ENCODE results near the gene CMTM5. TPM values are rescaled to one million over a fixed set of nuclear protein-coding genes. Genes with fewer than 3 reads are reported as not detected.

CMTM5 gene
- total RNA-seq, 1 donor from 2014 or later: not detected

GRCh38 chr14:23357261-23357660 lies 19.6 kb upstream of the CMTM5 start:
- intact Hi-C loops (cut with micrococcal nuclease): no loop called here

- intact Hi-C loops (cut with micrococcal nuclease): no loop called here
Observed at GRCh38 chr14:23358042-23358441, 18.8 kb upstream of the CMTM5 start.

- intact Hi-C loops (cut with micrococcal nuclease): no loop called here
Observed at GRCh38 chr14:23358553-23359166, 18.2 kb upstream of the CMTM5 start.

DNA sequence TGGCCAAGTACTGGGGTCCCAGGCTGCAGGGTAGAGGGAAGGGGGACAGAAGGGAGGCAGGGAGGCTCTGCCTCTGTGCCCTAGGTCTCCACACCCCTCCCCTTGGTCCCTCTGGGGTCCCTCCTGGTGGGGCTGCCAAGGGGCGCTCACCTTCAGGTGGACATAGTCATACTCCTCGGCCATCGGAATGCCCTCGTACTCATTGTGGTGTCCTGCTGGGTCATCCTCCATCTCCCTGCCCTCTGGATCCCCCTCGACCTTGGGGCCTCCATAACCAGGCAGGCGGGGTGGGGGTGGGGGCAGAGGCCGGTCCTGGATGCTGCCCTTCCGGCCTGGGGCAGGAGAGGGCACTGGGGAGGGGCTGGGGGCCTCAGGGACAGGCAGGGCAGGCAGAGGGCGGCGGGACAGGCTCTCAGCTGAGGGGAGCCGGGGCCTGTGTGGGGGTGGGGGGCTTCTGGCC lies 17.6 kb upstream of the CMTM5 start:
- intact Hi-C loops (cut with micrococcal nuclease): no loop called here

DNA sequence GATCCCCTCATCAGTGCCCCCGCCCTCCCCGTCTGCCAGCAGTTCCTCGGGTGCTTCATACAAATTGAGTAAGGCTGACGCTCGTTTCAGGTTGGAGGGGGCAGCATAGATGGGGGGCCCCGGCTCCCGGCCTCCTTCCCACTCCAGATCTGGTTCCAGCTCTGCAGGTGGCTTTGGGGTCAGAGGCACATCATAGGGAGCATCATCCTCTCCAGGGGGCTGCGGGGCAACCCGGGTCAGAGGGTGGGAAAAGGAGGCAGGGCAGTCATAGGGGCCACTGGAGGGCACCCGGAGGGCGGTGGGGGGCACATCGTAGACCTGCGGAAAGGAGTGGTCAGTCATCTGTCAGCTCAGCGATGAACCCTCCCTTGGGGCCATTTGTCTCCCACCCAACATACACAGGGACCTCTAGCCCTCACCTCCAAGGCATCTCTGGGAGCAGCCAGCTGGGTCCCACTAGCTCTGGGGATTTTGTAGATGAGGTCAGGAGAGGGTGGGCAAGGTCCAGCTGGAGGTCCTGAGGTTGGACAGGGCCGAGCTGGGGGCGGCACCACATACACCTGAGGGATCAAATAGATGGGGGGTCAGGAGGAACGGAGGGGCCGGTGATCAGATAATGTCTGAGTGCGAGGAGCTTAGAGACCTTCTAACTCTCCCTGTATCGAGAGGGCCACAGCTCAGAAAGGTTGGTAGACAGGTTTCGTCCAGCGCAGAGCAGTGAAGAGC lies 17.0 kb upstream of the CMTM5 start:
- intact Hi-C loops (cut with micrococcal nuclease): no loop called here

DNA sequence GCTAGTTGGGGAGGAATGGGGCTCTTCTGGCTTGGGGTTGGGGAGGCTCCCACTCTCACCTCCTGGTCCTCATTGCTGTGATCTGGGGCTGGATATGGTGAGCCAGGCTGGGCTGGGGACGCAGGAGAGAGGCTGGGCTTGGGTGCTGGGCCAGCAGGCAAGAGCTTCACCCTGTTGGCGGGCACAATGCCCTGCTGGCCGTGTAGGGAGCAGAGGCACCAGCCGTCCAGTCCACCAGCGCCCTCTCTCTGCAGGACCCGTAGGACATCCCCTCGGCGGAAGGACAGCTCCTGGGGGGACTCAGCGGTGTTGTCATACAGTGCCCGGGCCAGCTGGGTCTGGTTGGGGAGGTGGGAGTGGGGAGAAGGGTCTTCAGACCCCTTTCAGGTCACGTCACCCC lies 16.4 kb upstream of the CMTM5 start:
- intact Hi-C loops (cut with micrococcal nuclease): no loop called here

GRCh38 chr14:23361320-23361719 lies 15.5 kb upstream of the CMTM5 start:
- intact Hi-C loops (cut with micrococcal nuclease): no loop called here

- intact Hi-C loops (cut with micrococcal nuclease): no loop called here
Observed at GRCh38 chr14:23361763-23362162, 15.1 kb upstream of the CMTM5 start.

GRCh38 chr14:23362200-23362599 lies 14.6 kb upstream of the CMTM5 start:
- intact Hi-C loops (cut with micrococcal nuclease): no loop called here

- intact Hi-C loops (cut with micrococcal nuclease): no loop called here
Observed at GRCh38 chr14:23364164-23365035, 12.4 kb upstream of the CMTM5 start.

- intact Hi-C loops (cut with micrococcal nuclease): no loop called here
Observed at GRCh38 chr14:23365036-23365731, 11.7 kb upstream of the CMTM5 start, which contains the start of gene EFS. EFS (minus strand) TSS chr14:23365172; CDS start chr14:23365025, 147 bp downstream.

DNA sequence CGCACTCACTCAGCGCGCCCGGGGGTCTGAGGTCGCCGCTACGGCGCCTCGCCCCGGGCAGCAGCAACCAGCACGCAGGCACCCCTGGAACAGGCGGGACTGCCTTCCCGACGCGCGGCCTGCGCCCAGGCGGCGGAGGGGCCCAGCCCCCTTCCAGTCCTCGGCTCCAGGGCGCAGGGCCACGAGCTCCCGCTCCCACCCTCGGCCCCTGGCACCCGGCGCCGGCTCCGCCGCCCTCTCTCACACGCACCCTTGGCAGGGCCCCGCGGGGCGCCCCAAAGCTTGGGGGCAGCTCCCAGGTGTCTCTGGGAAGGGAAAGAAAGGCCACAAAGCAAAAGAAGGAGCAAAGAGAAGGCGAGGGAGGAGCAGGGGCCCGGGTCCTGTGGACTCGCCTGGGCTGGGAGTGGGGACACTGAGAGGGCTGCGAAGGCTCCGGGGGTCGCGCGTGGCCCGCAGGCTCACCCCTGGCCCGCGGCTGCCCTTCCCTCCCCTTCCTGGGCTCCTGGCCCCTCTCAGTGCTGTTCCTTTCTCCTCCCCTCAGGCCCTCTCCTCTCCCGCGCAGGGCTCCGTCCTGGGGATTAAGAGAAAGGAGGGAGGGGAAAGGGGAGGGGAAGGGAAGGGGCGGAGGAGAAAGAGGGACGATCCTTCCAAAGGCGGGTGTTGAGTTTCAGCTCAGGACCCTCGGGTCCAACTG lies 11.0 kb upstream of the CMTM5 start:
- intact Hi-C loops (cut with micrococcal nuclease): no loop called here

DNA sequence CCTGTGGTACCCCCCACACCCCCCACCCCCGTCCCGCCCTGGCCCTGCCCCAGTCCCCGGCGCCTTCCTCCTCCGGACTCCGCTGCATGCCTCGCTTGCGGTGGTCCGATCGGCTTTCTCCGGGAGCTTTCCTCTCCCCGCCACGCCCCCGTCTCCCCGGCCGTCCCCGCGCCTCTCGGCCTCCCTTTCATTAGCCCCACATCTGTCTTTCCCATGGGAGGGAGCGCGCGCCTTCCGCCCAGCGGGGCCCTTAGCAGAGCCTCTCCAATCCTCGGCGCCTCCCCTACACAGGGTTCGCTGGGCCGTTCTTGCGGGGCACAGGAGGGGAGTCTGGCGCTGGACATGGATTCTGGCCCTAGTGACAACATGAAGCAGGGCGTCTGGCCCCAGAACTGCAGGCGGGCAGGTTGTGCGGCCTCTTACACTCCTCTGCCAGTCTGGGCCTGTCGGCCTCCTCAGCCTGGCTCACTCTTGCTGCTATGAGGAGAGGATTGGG lies 10.4 kb upstream of the CMTM5 start:
- intact Hi-C loops (cut with micrococcal nuclease): no loop called here

DNA sequence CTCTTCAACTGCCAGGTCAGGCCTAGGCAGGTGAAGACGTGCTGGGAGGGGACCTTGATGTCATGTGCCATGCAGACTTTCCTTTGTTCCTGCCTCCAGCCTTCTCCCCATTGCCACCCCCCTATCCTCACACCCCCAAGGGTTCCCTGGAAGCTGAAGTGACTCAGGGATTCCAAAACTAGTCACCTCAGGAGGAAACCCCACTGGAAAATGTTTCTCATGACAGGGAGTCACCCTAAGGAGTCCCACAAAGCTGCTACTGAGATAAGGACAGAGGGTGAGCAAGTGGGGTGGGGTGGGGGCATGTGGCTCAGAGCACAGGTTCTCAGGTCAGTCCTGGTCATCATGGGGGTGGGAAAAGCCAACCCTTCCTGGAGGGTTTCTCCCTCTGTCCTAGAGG lies 6.6 kb upstream of the CMTM5 start:
- intact Hi-C loops (cut with micrococcal nuclease): no loop called here

GRCh38 chr14:23371865-23372264 lies 5.0 kb upstream of the CMTM5 start:
- intact Hi-C loops (cut with micrococcal nuclease): no loop called here

DNA sequence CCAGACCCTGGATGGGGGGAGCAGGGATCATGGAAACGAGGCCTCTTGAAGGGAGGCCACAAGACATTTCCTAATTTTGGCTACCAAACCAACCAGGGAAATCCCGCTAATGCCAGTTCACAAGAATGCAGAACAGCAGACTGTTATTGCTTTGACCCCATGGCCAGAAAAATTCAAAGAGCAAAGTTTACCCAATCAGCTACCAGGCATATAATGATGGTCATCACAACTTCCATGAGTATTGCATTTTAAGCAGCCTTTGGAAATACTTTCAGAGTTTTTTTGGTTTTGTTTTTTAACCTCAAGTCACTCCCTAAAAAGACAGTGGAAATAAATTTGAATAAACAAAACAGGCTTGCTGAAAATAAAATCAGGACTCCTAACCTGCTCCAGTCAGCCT lies 4.3 kb upstream of the CMTM5 start, which contains the start of gene IL25:
Gene IL25 (plus strand): TSS at position 301 of the 400 bp plus-strand sequence.
- intact Hi-C loops (cut with micrococcal nuclease): no loop called here

GRCh38 chr14:23373041-23373440 lies 3.8 kb upstream of the CMTM5 start:
- intact Hi-C loops (cut with micrococcal nuclease): no loop called here

- intact Hi-C loops (cut with micrococcal nuclease): no loop called here
Observed at GRCh38 chr14:23375527-23376251, 1.2 kb upstream of the CMTM5 start.

- intact Hi-C loops (cut with micrococcal nuclease): no loop called here
Observed at GRCh38 chr14:23377198-23377550, 328 bp downstream of the CMTM5 start.

Data from T-helper 1 cell treated with Interleukin-12 subunit alpha and Interleukin-12 subunit beta and Interleukin-4 antibody, amounts not matched to agents 30 ng/mL and 1 ng/mL, for 36 hours (primary cell).